Stimulated activated effector memory CD8-positive, alpha-beta T cell treated with anti-CD3 and anti-CD28 coated beads, Interleukin-12 subunit alpha, Interleukin-12 subunit beta, amount 100 ng/mL, for 72 hours (primary cell): ENCODE results near the gene DCBLD2.

ENCODE experiments used
- ATAC-seq: fragments of 150-1000 bp; cut with Tn5 transposase; 2 replicates; pipeline ENCODE4 v1.10.0; 2021
- DNase-seq, 2 donors: peaks; one replicate each; pipeline ENCODE4 v3.0.0; 2021 to 2022; ENCODE audit warnings: low spot score in 2 of 2
- H3K27ac Mint-ChIP-seq: one replicate; pipeline ENCODE4 v1.8.0; 2022; ENCODE audit warnings: mild to moderate bottlenecking, mixed read lengths
- H3K36me3 Mint-ChIP-seq: one replicate; pipeline ENCODE4 v1.8.0; 2022; ENCODE audit warnings: mild to moderate bottlenecking, mixed read lengths
- H3K4me1 Mint-ChIP-seq: one replicate; pipeline ENCODE4 v1.8.0; 2022; ENCODE audit warnings: mixed read lengths
- H3K4me3 Mint-ChIP-seq: one replicate; pipeline ENCODE4 v1.8.0; 2022; ENCODE audit warnings: mild to moderate bottlenecking, mixed read lengths
- H3K9me3 Mint-ChIP-seq: one replicate; pipeline ENCODE4 v1.8.0; 2022; ENCODE audit warnings: mixed read lengths

The DCBLD2 gene

DNA sequence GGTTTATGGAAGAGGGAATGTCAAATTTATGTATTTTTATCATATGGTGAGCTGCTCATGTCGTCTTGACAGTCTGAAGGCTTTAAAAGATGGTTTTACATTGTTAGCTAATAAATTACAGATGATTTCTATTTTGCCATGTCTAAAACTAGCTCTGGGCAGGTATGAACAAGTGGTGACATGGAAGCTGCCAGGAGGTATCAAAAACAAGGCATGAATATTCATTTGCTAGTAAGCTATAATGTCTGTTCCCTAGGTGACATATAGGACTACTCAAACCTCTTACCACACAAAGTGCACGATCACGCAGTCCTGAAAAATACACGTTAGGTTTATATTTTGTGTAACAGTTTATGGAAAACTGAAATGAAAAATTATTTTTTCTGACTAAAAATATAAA is 103.6 kb downstream of the DCBLD2 start:
- Mint-ChIP-seq H3K27ac (no peak overlapping the region), H3K36me3 (no peaks in the 10 kb centered on the region), H3K4me3 (no peak overlapping the region), H3K9me3 (no peaks in the 10 kb centered on the region), H3K4me1 (no peaks in the 10 kb centered on the region)
- ATAC-seq, result no peak
- no peak for DNase-seq

DNA sequence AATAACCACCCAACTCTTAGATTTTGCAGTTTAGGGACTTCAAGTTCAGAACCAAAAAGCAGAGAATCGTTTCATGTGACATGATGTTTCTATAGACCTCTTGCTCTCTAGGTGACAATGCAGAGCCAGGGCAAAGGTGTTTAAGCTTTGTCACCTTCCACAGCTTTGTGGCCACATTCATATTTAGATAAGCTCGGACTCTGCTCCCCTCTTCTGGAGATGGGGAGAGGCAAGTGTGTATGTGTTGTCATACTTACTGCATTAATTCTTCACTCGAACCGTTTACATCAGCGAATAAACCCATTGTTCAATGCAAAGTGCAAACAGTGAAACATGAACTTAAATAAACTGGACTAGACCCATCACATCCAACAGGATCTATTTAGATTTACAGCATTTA is 105.2 kb downstream of the DCBLD2 start:
- DNase-seq (no peak), ATAC-seq (no peak)
- no peak overlapping the region for H3K4me3 Mint-ChIP-seq
- H3K36me3 Mint-ChIP-seq, result no peaks in the 10 kb centered on the region
- H3K27ac Mint-ChIP-seq, result no peak overlapping the region
- H3K4me1 Mint-ChIP-seq, result no peaks in the 10 kb centered on the region
- H3K9me3 Mint-ChIP-seq, result no peaks in the 10 kb centered on the region

DNA sequence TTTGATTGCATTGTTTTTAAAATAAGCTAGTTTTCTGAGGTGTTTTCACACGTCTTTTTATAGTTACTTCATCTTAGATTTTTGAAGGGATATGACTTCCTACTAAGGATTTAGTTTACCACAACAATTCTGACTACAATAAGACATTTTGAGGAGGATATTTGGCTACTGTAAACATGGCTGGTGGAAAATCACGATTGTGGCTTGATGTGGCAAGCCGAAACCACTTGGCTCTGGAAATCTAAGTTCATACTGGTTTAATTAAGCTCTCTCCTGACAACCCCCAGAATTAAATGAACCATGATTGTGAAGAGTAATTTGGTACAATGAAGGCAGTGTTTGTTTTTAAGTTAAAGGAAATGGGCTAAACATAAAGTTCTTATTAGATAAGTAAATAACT is 107.5 kb downstream of the DCBLD2 start:
- H3K27ac Mint-ChIP-seq, result no peak overlapping the region
- H3K4me1 Mint-ChIP-seq, result no peaks in the 10 kb centered on the region
- H3K9me3 Mint-ChIP-seq, result no peaks in the 10 kb centered on the region
- DNase-seq (no peak), ATAC-seq (no peak)
- no peaks in the 10 kb centered on the region for H3K36me3 Mint-ChIP-seq
- no peak overlapping the region for H3K4me3 Mint-ChIP-seq

DNA sequence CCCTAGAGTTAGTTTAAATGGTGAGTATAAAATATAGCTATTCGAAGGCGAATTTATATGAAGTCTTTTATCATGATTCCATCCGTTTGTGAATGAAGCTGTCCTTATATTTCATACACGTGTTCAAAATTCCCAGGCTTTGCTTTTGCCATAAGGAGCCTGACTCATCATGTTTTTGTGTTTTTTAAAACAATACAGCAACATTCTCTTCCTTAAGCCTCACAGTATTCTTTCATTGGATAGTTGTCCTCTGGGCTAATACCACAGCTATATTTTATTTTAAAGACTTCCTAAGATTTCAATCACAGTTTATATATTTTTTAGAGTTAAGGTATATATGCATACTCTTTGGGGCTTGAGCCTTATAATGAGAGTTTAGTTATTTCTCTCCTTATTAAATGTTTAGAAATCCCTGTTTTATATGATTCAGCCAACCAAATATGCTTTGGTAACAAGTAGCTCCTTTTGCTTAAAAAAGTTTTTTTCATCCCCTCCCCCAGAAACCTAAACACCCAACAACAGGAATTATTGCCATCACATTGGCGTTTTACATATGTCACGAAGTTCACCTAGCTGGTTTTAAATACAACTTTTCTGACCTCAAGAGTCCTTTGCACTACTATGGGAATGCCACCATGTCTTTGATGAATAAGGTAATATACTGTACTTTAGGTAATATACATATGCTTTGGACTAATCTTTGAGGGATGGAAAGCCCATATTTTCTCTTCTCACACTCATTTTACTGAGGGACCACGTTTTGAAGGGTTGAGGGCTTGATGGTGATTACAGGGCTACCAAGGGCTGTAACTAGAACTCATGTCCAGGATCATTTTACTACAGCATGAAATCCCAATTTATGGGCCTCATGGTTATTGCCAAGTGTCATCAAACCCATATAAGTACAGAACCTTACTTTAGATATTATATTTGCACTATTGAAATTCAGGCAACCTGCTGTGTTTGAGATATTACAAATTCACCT is 109.9 kb downstream of the DCBLD2 start:
- ATAC-seq (no peak), DNase-seq (no peak)
- no peaks in the 10 kb centered on the region for H3K9me3 Mint-ChIP-seq
- H3K4me3 Mint-ChIP-seq, result no peak overlapping the region
- H3K27ac Mint-ChIP-seq, result no peak overlapping the region
- no peaks in the 10 kb centered on the region for H3K36me3 Mint-ChIP-seq
- no peaks in the 10 kb centered on the region for H3K4me1 Mint-ChIP-seq

DNA sequence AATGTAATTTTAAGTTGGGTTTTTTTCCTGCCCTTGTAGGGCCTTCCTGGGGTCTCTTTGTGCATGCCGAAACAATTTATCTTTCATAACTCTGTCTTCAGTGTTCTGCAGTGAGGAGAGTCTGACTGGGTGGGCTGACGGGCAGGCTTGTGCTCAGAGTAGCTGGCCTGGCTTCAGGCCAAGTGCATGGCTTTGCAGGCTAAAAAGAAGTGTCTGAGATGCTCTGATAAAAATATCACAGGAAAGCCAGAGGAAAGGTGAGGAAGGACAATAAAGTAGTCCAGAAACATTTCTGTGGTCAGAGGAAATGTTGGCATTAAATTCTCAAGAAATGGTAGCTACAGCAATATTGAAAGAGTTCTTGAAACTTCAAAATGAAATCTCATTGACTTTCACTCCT is 112.8 kb downstream of the DCBLD2 start:
- no peak overlapping the region for H3K27ac Mint-ChIP-seq
- no peaks in the 10 kb centered on the region for H3K4me1 Mint-ChIP-seq
- ATAC-seq (no peak), DNase-seq (no peak)
- no peaks in the 10 kb centered on the region for H3K36me3 Mint-ChIP-seq
- H3K4me3 Mint-ChIP-seq, result no peak overlapping the region
- no peaks in the 10 kb centered on the region for H3K9me3 Mint-ChIP-seq

DNA sequence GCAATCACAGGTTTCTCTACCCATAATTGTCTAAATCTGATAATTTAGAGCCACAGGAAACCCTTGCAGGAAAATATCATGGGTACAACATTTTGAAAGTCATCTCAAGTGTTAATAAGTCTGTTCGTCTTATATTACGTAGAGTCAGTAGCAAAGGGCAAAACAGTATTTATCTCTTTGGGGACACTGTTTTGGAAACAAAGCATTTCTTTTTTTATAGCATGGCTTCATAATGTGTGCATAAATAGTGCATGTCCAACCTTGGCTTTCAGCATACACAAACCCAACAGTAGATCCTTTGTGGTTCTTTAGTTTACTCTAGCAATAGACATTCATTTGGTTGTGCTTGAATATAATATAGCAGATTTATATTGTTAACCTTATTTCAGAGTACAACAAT is 114.3 kb downstream of the DCBLD2 start:
- H3K4me1 Mint-ChIP-seq, result no peaks in the 10 kb centered on the region
- no peaks in the 10 kb centered on the region for H3K9me3 Mint-ChIP-seq
- H3K4me3 Mint-ChIP-seq, result no peak overlapping the region
- H3K27ac Mint-ChIP-seq, result no peak overlapping the region
- no peak for DNase-seq
- no peaks in the 10 kb centered on the region for H3K36me3 Mint-ChIP-seq
- no peak for ATAC-seq

DNA sequence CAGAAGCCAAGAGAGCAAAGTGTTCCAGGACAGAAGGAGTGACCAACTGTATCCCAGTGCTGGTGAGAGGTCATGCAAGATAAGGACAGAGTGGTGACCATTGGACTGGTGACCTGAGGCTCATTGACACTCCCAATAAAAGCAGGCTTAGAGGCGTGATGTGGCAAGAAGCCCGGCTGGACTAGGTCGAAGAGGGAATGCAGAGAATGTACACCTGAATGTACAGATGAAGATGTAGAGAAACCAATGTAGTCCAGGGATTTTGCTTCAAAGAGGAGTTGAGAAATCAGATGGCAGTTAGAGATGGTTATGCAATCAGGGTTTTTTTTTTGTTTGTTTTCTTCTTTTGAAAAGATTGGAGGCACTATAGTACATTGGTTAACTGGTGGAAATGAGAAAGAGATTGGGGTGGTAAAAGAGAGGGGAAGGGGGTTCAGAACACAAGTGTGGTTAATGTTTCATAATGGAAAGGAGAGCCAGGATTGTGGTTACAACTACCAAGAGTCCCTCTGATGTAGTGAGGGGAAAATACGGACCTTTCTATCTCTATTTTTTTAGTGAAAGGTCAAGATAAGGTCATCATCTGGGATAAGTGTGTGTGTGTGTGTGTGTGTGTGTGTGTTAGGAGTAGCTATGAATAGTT is 115.0 kb downstream of the DCBLD2 start:
- DNase-seq, result no peak
- Mint-ChIP-seq H3K9me3 (no peaks in the 10 kb centered on the region), H3K4me1 (no peaks in the 10 kb centered on the region), H3K27ac (no peak overlapping the region), H3K36me3 (no peaks in the 10 kb centered on the region), H3K4me3 (no peak overlapping the region)
- no peak for ATAC-seq

DNA sequence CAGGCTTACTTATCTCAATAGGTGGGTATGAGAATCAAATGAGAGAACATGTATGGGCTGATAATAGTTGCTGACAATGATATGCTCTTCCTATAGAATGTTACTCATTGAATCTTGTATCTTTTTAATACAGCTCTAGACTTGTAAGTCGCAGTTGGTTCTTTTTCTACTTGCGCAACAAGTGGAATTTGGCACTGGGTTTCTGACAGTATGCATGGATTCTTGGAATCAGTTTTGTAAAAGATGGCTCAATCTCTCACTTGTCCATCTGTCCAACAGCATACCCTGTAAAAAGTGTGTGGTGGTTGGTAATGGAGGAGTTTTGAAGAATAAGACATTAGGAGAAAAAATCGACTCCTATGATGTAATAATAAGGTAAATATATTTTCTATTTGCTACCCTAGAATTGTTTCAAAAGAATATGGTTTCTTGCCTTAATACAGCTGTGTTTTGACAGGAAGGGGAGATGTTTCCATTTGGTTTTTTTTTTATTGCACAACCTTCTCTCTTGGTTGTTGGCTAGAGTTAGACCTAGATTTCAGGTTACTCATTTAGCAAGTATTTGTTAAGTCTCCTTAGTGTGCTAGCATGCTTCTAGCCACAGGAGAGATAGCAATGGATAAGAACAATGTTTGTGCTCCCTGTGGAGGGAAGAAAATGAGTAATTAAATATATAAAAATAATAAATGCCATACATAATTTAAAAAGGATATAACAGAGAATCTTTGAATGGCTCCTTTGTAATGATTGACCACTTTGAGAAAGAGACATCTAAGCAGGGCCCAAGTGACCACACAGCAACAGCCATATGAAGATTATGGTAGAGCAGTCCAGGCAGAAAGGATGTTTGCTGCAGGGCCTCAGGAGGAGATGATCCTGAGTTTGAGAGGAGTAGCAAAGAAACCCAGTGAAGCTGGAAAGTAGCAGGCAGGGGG is 116.6 kb downstream of the DCBLD2 start:
- H3K4me1 Mint-ChIP-seq, result no peaks in the 10 kb centered on the region
- no peak for ATAC-seq

DNA sequence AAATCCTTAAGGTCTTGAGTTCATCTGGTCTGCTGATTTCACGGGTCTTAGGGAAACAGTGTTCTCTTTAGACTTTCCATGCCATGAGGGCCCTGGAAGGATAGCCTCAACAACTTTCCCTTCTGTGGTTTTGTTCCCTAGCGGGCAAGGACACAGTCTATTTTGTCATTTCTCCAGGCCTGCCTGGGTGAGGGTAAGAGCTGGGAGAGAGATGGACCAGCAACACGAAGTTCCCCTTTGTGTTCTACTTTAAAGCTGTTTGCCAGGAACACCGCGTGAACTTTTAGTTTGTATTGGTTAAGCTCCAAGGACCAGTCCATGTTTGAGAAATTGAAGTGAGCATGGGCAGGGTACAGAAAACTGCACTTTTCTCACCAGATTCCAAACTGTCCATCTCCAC is 117.5 kb downstream of the DCBLD2 start:
- DNase-seq (no peak), ATAC-seq (no peak)
- no peaks in the 10 kb centered on the region for H3K4me1 Mint-ChIP-seq
- no peaks in the 10 kb centered on the region for H3K9me3 Mint-ChIP-seq
- no peak overlapping the region for H3K4me3 Mint-ChIP-seq
- H3K36me3 Mint-ChIP-seq, result no peaks in the 10 kb centered on the region
- no peak overlapping the region for H3K27ac Mint-ChIP-seq

More for the DNA sequence above, 116.6 kb downstream of the DCBLD2 start:
- Mint-ChIP-seq H3K4me3 (no peak overlapping the region), H3K27ac (no peak overlapping the region), H3K9me3 (no peaks in the 10 kb centered on the region), H3K36me3 (no peaks in the 10 kb centered on the region)
- DNase-seq, result no peak

DNA sequence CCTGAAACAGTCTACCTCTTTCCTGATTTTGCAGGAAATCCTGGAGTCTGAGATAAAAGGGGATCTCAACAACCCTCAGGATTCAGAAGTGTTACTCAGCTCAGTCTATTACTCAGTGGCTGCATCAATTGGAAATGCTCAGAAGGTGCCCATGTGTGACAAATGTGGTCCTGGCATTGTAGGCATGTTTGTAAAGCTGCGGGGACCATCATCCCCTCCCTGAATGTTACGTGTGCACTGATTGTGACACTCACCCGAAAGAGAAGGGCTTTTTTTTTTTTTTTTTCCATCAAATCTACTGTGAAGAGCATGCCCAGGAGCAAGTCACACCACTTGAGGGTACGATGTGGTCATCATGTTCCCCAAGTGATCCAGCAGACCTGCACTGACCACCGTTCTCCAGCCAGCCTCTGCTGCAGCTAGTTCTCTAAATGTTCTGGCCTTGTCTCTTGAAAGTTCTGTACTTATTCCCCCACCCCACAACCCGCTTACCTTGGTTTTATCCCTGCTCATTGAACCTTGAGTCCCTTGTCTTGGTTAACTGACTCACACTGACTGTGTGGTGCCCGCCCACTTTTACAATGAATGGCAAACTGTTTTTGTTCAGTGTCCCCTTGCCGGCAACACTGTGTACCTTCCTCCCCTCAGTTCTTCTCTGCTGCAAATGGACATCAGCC is 118.5 kb downstream of the DCBLD2 start:
- H3K27ac Mint-ChIP-seq, result no peak overlapping the region
- no peaks in the 10 kb centered on the region for H3K36me3 Mint-ChIP-seq
- H3K9me3 Mint-ChIP-seq, result no peaks in the 10 kb centered on the region
- H3K4me1 Mint-ChIP-seq, result no peaks in the 10 kb centered on the region
- no peak for DNase-seq
- no peak overlapping the region for H3K4me3 Mint-ChIP-seq
- ATAC-seq, result no peak

DNA sequence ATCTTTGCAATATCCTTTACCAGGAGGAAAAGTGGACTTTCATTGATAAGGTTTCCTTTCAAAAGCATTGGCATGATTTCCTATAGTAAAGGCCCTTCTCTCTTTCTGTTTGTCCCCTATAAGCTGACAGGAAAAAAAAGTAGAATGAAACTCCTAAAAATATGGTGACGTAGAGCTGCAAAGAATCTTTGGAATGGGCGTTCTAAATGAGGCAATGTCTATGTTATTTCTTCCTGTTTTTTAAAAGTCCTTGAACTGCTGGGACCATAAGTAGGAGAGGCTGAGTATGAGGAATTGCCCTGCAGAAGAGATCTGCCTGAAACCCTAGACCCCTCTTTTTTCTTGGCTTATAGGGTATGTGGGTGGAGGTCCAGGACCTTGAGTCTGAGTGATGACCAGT is 121.2 kb downstream of the DCBLD2 start:
- no peak for DNase-seq
- Mint-ChIP-seq H3K36me3 (no peaks in the 10 kb centered on the region), H3K4me3 (no peak overlapping the region), H3K4me1 (no peaks in the 10 kb centered on the region), H3K9me3 (no peaks in the 10 kb centered on the region), H3K27ac (no peak overlapping the region)
- ATAC-seq, result no peak

DNA sequence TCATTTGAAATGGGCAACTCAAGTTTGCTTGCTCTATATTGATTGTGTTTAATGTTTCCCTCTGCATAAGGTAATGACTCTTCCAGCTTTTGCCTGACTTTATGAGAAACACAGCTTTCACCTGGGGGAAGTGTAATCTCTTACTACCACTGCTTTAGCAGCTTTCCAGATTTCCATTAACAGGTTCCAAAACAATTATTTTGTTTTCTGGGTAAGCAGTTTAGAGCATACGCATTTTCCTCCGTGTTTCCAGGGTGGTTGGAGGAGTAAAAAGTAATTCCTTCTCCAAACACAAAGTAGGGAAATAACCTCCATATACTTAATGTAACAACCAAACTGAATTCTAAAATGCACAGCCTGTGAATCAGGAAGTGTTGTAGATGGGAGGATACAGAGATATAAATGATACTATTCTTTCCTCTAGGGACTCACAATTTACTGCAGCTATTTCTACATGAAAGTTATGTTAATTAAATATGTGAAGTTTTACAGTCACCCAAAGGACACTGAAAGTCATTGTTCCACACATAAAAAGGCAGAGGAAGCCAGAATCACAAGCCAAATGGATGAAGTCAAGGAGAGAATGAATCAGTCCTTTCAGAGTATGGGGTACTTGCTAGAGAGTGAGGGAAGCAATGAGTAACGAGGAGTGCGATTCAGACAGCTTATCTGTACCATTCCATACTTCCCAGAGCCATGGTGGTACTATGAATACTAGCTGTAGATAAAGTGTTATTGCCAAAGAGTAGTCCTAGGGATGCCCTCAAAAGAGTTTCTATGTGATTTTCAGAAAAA is 121.8 kb downstream of the DCBLD2 start:
- Mint-ChIP-seq H3K4me1 (no peaks in the 10 kb centered on the region), H3K4me3 (no peak overlapping the region), H3K27ac (no peak overlapping the region), H3K36me3 (no peaks in the 10 kb centered on the region), H3K9me3 (no peaks in the 10 kb centered on the region)
- no peak for ATAC-seq
- DNase-seq, result no peak

DNA sequence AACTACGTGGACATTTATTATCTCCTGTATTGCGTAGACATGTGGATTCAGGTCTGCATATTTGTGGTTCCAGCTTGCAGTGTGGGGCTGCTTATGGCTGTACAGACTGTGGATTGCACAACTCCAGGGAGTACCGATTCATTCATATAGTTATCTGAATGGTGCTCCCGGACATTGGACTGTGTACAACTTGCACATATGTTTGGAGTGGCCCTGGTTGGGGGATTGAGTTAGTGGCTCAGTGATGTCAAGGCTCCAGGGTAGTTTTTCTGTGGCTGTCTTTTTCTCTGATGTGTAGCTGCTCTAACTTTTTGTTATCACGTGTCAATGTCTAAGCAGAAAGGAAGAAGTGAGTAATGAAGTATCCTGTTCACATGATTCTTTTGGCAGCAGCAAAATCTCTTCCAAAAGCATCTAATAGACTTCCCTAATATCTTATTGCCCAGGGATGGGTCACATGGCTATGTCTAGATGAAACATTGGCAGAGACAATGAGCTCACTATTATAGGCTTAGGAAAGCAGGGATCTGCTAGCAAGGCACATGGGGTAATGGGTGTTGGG is 122.6 kb downstream of the DCBLD2 start:
- no peak overlapping the region for H3K4me3 Mint-ChIP-seq
- H3K36me3 Mint-ChIP-seq, result no peaks in the 10 kb centered on the region
- no peak overlapping the region for H3K27ac Mint-ChIP-seq
- H3K9me3 Mint-ChIP-seq, result no peaks in the 10 kb centered on the region
- no peak for DNase-seq
- ATAC-seq, result no peak
- no peaks in the 10 kb centered on the region for H3K4me1 Mint-ChIP-seq

DNA sequence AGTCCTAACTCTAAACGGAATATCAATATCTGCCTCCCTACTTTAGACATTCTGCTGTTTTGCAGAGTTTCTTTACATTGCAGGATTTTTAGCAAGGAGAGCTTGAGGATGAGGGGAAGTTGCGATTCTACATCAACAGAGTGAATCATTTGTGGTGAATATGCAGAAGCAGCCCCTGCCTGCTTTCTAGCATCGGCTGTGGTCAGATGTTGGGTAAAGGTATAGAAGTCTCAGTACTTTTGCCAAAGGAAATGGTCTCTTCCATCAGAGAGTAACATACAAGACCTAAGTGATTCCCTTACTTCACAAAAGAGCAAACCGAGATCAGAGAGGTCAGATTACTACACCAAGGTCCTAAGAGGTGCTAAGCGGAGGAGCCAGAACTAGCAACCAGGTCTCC is 123.1 kb downstream of the DCBLD2 start:
- Mint-ChIP-seq H3K36me3 (no peaks in the 10 kb centered on the region), H3K9me3 (no peaks in the 10 kb centered on the region), H3K4me1 (no peaks in the 10 kb centered on the region), H3K27ac (no peak overlapping the region), H3K4me3 (no peak overlapping the region)
- DNase-seq (no peak), ATAC-seq (no peak)
